GM21528 (cell line): Measurements from ENCODE around the gene PLCB3.
"Not testable (repeated sequence)": the region's sequence is repeated elsewhere in the genome, so short reads cannot be mapped to it uniquely, and the experiment has no call there.

Experiments used
- ATAC-seq: cut with Tn5 transposase; IDR thresholded peaks from one replicate; pipeline ENCODE4 v1.9.1; 2021; ENCODE audit warnings: mild to moderate bottlenecking, moderate library complexity; ENCODE audit not compliant: unreplicated experiment, low FRiP score

Gene PLCB3

DNA sequence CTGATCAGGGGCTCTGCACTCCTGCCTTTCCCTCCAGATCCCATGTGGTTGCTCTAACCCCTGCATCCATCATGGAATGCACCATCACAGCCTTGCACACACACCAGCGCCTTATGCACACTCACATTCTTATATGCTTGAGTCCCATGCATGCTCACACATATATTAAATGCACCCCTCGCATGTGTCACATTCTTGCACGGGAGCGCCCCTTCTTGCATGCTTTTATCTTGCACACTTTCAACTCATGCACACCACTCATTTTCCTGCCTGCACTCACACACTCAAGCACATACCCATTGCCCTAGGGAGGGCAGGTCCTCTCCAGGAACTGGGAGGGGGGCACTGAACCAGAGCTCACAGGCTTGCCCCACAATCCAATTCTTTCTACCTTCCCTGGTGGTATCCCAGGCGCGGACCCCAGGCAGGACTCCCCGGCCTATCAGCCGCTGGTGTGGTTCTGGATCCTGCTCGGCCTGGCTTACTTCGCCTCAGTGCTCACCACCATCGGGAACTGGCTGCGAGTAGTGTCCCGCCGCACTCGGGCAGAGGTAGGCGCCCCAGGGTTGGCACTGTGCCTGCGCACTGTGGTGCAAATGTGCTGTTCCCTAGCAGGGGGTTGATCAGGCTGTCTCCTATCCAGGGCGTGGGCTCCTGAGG, 46.5 kb downstream of the PLCB3 start:
- no peak for ATAC-seq

DNA sequence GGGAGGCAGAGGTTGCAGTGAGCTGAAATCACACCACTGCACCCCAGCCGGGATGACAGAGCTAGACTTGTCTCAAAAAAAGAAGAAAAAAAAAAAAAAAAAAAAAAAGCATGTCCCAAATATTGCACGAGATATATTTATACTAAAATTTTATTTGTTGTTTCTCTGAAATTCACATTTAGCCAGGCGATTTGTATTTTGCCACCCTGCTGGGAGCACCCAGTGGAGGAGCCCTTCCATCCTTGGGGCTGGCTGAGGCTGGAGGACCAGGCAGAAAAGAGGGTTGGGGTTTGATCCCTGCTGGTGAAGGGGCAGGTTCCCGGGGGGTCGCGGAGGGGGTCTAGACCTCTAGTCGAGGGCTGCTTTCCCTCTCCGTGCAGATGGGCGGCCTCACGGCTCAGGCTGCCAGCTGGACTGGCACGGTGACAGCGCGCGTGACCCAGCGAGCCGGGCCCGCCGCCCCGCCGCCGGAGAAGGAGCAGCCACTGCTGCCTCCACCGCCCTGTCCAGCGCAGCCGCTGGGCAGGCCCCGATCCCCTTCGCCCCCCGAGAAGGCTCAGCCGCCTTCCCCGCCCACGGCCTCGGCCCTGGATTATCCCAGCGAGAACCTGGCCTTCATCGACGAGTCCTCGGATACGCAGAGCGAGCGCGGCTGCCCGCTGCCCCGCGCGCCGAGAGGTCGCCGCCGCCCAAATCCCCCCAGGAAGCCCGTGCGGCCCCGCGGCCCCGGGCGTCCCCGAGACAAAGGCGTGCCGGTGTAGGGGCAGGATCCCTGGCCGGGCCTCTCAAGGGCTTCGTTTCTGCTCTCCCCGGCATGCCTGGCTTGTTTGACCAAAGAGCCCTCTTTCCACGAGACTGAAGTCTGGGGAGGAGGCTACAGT, 47.9 kb downstream of the PLCB3 start:
- no peak for ATAC-seq

DNA sequence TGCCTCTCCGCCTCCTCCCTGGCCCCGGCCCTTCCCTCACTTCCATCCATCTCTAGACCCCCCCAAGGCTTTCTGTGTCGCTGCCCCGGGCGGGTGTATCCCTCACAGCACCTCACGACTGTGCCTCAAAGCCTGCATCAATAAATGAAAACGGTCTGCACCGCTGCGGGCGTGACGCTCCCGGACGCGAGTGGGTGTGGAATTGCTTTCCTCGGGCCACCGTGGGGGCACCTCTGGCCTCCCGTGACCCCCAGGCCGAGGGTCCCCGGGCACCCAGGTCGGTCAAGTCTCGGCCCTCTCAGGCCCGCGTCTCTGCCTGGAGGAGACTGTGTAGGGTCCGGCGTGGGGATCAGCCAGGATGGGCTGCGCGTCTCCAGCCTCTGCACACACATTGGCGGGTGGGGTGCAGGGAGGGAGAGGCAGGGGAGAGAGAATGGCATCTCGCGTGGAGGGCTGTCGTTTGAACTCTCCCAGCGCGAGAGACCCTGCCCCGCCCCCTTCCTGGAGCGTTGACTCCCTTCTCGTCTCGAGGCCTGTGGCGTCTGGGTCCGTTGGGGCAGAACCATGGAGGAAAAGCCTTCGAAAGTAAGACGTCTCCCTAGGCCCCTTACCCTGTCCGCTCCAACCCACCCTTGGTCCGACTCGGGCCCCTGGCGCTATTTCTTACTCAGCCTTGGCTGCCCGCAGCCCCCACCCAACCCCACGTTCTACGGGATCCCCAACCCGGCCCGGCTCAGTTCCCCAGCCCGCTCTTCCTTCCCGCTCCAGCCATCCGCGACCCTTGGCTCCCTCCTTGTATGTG, 48.7 kb downstream of the PLCB3 start, which contains the start of gene CATSPERZ:
TSS of gene CATSPERZ (plus strand) at position 512 of the 802 bp plus-strand sequence. CDS start at position 565, 53 bp downstream.
- no peak for ATAC-seq

DNA sequence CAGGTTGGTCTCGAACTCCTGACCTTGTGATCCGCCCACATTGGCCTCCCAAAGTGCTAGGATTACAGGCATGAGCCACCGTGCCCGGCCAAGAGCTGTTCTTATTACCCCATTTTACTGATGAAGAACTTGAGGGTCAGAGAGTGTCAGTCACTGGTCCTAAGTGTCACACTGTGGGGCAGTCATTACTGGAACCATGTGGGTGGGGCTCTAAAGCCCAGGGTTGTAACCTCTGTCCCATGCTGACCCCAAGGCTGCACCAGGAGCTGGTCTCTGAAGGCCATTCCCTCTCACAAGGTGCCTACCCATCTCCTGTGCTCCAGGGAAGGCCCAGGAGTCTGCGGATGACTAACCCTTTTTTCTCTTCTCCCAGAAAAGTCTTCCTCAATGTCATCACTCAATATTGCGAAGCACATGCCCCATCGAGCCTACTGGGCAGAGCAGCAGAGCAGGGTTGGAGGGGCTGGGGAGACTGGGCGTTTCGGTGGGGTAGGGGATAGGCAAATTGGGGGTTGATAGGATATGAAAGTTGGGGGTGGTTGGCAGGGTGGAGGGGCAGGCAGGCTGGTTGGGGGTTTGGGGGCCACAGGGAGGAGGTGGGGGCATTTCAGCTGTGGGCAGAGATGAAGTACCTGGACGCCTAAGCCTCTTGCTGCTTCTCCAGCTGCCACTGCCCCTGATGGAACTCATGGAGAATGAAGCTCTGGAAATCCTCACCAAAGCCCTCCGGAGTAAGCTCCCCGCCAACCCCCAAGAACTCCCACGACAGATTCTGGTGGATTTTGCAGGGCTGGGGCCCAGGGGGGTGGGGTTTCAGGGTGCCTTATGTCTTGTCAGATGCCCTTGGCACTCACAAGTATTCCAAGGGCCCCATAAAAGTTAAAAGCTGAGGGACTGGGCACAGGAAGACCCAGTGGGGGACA, 52.0 kb downstream of the PLCB3 start:
- ATAC-seq = no peak

DNA sequence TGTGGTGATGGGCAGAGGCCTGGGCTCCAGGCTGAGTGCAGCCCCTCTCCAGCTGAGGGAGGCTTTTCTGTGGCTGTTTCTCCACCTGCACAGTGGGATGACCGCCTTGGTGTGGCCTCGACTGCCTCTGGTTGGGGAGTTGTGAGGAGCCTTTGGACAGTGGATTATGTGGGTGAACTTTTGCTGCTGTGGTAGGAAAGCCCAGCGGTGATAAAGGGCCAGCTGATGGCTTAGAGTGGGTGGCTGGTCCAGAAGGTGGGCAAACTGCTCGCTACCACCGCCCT, 52.6 kb downstream of the PLCB3 start:
- no peak for ATAC-seq

DNA sequence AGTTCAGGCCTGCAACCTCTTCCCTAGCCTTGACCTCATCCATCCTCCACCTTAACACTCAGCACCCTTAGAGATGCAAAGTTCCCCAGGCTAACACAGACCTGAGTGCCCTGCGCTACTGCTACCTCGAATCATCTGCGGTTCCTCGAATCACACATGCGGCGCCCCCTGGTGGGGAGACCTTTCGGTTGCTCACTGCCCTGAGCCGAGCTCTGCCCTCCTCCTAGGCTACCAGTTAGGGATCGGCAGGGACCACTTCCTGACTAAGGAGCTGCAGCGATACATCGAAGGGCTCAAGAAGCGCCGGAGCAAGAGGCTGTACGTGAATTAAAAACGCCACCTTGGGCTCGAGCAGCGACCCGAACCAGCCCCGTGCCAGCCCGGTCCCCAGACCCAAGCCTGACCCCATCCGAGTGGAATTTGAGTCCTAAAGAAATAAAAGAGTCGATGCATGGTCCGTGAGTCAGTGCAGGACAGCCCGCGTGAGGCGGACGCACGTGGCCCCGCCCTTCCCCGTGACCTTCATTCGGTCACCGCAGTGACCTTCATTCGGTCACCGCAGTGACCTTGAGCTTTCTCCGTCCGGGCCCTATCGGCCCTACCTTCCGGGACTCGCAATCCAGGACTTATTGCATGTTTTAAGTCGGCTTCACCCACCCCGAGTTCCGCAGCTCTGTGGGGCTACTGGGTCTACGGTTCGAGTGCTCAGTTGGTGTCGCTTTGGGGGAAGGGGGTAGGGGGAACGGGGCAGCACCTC, 53.2 kb downstream of the PLCB3 start:
- peak; percentile 30 for ATAC-seq

DNA sequence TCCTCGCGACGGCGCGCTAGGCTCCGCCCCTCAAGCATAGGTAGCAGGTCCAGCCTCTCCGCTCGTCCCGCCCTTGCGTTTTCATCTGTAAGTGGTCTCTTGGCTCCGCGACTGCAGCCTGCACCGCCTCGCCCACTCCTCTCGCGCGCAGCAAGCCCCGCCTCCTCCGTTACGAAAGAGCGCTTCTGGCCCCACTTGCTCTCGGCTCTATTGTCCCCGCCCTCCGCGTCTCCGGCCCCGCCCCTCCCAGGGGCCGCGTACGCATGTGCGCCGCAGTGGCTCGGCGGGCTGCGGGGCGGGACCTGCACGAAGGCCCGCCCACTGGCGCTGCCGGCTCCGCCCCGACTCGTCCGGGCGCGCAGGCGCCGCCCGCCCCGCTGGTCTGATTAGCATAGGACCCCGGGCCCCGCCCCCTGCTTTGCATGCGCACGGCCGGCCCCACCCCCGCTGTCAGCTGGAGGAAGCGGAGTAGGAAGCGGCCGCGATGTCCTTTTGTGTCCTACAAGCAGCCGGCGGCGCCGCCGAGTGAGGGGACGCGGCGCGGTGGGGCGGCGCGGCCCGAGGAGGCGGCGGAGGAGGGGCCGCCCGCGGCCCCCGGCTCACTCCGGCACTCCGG, 53.9 kb downstream of the PLCB3 start, which contains the start of gene ESRRA:
TSS of gene ESRRA (plus strand) at position 450 of the 616 bp plus-strand sequence. CDS start 1,656 bp downstream, outside the sequence.
- peak; percentile 65 for ATAC-seq

DNA sequence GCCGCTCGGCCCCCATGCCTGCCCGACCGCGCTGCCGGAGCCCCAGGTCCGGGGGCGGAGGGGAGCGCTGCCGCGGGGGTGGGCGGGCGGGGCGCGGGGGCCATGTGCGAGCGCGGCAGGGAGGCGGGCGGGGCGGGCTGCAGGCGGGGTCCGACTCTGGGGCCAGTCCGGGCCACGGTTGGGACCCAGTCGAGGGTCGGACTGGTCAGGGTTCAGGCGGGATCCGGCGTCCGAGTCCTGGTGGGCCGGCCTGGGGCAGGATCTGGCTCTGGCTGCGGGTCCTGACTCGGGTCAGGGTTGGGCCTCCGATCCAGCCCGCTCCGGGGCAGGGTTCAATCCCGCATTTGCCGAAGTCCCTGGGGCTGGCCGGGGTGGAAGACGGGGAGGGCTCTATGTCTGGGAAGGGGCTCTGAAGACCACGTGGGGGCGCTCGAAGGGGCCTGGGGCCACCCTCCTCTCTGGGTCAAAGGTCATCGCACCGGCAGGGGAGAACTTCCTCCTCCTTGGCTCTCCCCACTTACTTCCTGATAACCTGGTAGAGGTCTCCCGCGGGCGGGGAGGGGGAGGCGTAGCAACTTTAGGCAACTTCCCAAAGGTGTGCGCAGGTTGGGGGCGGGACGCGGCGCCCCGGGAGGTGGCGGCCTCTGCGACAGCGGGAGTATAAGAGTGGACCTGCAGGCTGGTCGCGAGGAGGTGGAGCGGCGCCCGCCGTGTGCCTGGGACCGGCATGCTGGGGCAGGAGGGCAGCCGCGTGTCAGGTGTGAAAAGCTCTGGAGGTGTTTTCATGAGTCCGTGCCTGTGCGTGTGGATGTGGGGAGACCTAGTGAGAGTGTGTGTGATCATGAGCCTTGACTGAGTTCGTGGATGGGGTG, 54.6 kb downstream of the PLCB3 start:
- ATAC-seq = peak; percentile 37

DNA sequence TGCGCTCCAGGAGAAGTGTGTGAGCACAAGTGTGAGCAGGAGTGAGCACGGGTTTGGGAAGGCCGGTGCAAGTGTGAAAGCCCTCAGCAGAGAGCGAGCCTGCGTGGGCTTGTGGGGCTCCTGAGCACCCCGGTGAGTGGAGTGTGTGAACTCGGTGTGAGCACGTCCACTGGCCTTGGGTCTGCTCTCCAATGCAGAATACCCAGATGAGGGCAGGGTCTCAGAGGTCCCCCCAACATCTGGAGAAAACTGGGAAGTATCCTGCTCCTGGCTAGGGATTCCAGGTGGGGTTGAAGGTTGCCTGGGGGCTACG, 55.2 kb downstream of the PLCB3 start:
- no peak for ATAC-seq

DNA sequence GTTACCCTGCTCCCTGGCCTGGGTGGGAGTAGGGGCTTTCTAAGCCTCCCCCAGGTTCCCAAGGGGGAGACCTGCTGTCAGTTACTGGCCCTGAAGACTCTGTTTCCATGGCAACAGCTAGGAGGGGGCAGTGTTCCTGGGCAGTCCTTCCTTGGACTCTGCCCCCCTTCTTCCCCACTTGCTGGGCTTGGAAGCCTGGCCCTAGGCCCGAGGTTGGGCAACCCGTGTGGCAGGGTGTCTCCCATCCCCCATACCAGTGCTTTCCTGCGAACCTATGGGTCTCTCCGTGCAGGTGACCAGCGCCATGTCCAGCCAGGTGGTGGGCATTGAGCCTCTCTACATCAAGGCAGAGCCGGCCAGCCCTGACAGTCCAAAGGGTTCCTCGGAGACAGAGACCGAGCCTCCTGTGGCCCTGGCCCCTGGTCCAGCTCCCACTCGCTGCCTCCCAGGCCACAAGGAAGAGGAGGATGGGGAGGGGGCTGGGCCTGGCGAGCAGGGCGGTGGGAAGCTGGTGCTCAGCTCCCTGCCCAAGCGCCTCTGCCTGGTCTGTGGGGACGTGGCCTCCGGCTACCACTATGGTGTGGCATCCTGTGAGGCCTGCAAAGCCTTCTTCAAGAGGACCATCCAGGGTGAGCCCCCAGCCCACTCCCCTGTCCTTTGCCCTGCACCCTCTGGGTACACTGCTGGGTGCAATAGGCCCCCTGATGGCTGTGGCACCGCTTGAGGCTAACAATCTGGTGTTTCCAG, 55.7 kb downstream of the PLCB3 start:
- ATAC-seq = no peak

DNA sequence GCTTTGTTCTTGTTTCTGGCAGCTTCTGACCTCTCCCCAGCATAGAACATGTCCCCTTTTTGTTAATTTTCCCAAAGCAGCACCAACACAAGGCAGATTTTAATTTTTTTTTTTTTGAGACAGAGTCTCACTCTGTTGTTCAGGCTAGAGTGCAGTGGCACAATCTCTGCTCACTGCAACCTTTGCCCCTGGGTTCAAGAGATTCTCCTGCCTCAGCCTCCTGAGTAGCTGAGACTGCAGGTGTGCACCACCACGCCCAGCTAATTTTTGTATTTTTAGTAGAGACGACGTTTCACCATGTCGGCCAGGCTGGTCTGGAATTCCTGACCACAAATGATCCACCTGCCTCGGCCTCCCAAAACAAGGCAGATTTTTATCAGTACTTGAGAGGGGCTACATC, 56.5 kb downstream of the PLCB3 start:
- not testable (repeated sequence) for ATAC-seq

DNA sequence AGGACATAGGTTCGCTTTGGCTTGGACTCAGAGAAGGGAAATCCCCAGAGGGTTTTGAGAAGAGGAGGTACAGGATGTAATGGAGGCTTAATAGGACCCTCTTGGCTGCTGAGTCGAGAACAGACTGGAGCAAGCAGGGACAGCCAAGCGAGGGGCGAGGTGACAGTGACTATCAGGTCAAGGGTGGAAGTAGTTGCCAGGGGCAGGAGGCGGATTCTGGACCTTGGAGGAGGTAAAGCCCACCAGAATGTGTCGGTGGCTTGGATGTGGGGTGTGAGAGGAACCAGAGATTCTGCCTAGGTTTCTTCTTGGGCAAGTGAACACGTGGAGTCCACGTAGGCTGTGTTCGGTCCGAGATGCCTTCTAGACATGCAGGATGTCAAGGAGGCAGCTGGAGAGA, 61.6 kb downstream of the PLCB3 start:
- no peak for ATAC-seq

DNA sequence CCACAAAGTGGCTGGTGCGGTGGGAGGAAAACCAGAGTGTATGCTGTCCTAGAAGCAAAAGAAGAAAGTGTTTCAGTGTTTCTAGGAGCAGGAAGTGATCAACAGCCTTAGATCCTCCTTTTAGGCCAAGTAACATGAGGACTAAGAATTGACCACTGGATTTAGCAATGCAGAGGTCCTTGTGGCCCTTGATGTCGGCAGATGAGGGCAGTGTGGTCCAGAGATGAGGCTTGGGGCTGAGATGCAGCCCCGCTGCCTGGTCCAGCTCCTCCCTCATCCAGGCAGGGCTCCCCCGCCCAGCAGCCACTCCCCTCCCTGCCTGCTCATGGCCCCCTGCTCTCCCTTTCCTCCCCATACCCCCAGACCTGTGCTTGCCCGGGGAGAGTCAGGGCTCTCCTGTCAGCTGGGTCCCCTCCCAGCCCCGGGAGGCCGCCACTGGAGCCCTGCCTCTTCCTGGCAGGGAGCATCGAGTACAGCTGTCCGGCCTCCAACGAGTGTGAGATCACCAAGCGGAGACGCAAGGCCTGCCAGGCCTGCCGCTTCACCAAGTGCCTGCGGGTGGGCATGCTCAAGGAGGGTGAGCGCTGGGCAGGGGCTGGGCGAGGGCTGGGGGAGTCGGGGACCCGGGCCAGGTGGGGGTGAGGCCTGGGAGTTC, 62.3 kb downstream of the PLCB3 start:
- no peak for ATAC-seq

DNA sequence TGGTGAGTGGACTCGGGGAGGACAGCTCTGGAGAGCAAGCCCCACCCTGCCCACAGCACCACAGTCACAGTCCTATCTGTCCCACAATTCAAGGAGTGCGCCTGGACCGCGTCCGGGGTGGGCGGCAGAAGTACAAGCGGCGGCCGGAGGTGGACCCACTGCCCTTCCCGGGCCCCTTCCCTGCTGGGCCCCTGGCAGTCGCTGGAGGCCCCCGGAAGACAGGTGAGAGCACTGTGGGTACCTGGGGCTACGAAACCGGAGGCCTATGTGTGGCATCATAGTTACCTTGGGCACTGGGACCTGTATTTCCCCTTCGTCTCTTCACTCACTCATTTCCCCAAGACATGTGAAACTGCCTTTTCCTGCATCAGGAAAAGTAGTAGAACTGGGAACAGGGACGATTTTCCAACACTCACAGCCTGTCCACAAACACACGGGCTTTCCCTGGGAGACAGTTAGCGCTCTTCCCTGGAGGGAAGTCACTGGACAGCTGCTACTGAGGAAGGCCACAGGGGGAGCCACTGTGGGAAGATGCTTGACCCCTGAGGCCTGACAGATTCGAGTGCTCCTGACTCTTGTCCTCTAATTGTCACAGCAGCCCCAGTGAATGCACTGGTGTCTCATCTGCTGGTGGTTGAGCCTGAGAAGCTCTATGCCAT, 62.9 kb downstream of the PLCB3 start:
- ATAC-seq = no peak

DNA sequence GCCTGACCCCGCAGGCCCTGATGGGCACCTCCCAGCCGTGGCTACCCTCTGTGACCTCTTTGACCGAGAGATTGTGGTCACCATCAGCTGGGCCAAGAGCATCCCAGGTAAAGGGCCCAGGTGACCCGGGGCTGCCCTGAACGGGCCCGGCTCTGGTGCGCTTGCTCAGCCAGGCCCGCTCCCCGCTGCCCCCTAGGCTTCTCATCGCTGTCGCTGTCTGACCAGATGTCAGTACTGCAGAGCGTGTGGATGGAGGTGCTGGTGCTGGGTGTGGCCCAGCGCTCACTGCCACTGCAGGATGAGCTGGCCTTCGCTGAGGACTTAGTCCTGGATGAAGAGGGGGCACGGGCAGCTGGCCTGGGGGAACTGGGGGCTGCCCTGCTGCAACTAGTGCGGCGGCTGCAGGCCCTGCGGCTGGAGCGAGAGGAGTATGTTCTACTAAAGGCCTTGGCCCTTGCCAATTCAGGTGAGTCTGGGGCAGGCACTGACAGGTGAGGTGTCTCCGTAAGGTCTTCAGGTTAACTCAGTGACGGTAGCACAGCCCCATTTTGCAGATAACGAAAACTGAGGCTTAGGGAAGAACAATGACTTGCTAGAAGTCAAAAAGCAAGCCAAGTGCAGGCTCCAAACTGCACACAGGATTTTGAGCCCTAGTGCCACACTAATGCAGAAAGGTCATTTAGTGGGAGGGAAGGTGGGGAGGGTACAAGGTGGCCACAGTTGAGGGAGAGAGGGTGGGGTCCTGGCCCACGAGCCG, 63.7 kb downstream of the PLCB3 start:
- ATAC-seq = no peak
